ENCODE measurements around the gene ALX4. TPM values are rescaled to one million over a fixed set of nuclear protein-coding genes. Genes with fewer than 3 reads are reported as not detected.

The ALX4 gene
- polyA plus RNA-seq, 3 donors = not detected

GRCh38 chr11:44280257-44280656 lies 29.7 kb downstream of the ALX4 start:
- H3K4me1 ChIP-seq (ENCODE audit: control insufficient read depth in 1 of 2, insufficient read depth in 2 of 2, low read length in 2 of 2) = no peaks in the 10 kb centered on the region
- H2AFZ ChIP-seq (ENCODE audit: insufficient read depth, low read depth, low read length, poor library complexity, severe bottlenecking) = no peak overlapping the region
- no peaks in the 10 kb centered on the region for H3K27me3 ChIP-seq (ENCODE audit: control insufficient read depth in 2 of 2, insufficient read depth in 2 of 2, low read length in 2 of 2)
- no peaks in the 10 kb centered on the region for H3K9me3 Mint-ChIP-seq
- no peak overlapping the region for H3K4me3 ChIP-seq (replicated peaks in 1 of 3; ENCODE audit: low read depth in 2 of 3, low read length in 3 of 3)
- no peaks in the 10 kb centered on the region for H3K79me2 ChIP-seq (ENCODE audit: insufficient read depth, low read length)
- no peak overlapping the region for H3K4me3 Mint-ChIP-seq
- no peak for TF ChIP-seq CTCF (IDR thresholded peaks at IDR 0.05)
- intact Hi-C loops (cut with micrococcal nuclease) = loop anchor here in 1 of 2 donors (10.0 kb wide), 1 partner anchor 635 kb away; no protein-coding TSS in a partner anchor
- H3K36me3 ChIP-seq (replicated peaks in 1 of 2; ENCODE audit: control insufficient read depth in 1 of 2, insufficient read depth in 2 of 2, low read length in 2 of 2) = no peaks in the 10 kb centered on the region
- WGBS (ENCODE audit: insufficient coverage) = 91% methylated on average over 7 of the region's 7 CpGs
- no peak overlapping the region for H3K9ac ChIP-seq (ENCODE audit: insufficient read depth, low read length, poor library complexity, severe bottlenecking)
- no peak overlapping the region for H3K27ac Mint-ChIP-seq
- no peaks in the 10 kb centered on the region for H4K20me1 ChIP-seq (ENCODE audit: insufficient read depth, low read length)
- H3K4me1 Mint-ChIP-seq = peaks cover 2% of the 10 kb centered on the region
- H3K9me3 ChIP-seq (replicated peaks in 1 of 2; ENCODE audit: control insufficient read depth in 1 of 2, insufficient read depth in 1 of 2, low read length in 2 of 2) = no peaks in the 10 kb centered on the region
- no peak overlapping the region for H3K27ac ChIP-seq (ENCODE audit: low read depth in 1 of 2, low read length in 2 of 2)
- DNase-seq = no peak
- peaks cover 4 to 6% (median 4%) of the 10 kb centered on the region in 3 donors for H3K27me3 Mint-ChIP-seq (ENCODE audit: low read depth in 3 of 3)
- H3K4me2 ChIP-seq (replicated peaks; ENCODE audit: extremely low read depth, low read length, poor library complexity, severe bottlenecking) = no peak overlapping the region
- H3K36me3 Mint-ChIP-seq = no peaks in the 10 kb centered on the region

GRCh38 chr11:44279483-44279882 lies 30.5 kb downstream of the ALX4 start:
- H4K20me1 ChIP-seq (ENCODE audit: insufficient read depth, low read length) = no peaks in the 10 kb centered on the region
- intact Hi-C loops (cut with micrococcal nuclease) = no loop called here
- no peak overlapping the region for H3K9ac ChIP-seq (ENCODE audit: insufficient read depth, low read length, poor library complexity, severe bottlenecking)
- H3K4me2 ChIP-seq (replicated peaks; ENCODE audit: extremely low read depth, low read length, poor library complexity, severe bottlenecking) = no peak overlapping the region
- Mint-ChIP-seq H3K36me3 (no peaks in the 10 kb centered on the region), H3K9me3 (no peaks in the 10 kb centered on the region), H3K27me3 (ENCODE audit: low read depth in 3 of 3) (peaks cover 2 to 6% (median 4%) of the 10 kb centered on the region in 3 donors), H3K27ac (no peak overlapping the region), H3K4me1 (peaks cover 2% of the 10 kb centered on the region), H3K4me3 (no peak overlapping the region)
- no peak overlapping the region for H3K4me3 ChIP-seq (replicated peaks in 1 of 3; ENCODE audit: low read depth in 2 of 3, low read length in 3 of 3)
- H3K27me3 ChIP-seq (ENCODE audit: control insufficient read depth in 2 of 2, insufficient read depth in 2 of 2, low read length in 2 of 2) = no peaks in the 10 kb centered on the region
- 88% methylated on average over 3 of the region's 6 CpGs for WGBS (ENCODE audit: insufficient coverage)
- no peaks in the 10 kb centered on the region for H3K36me3 ChIP-seq (replicated peaks in 1 of 2; ENCODE audit: control insufficient read depth in 1 of 2, insufficient read depth in 2 of 2, low read length in 2 of 2)
- H3K79me2 ChIP-seq (ENCODE audit: insufficient read depth, low read length) = no peaks in the 10 kb centered on the region
- H3K27ac ChIP-seq (ENCODE audit: low read depth in 1 of 2, low read length in 2 of 2) = no peak overlapping the region
- H3K4me1 ChIP-seq (ENCODE audit: control insufficient read depth in 1 of 2, insufficient read depth in 2 of 2, low read length in 2 of 2) = no peaks in the 10 kb centered on the region
- DNase-seq = no peak
- no peak overlapping the region for H2AFZ ChIP-seq (ENCODE audit: insufficient read depth, low read depth, low read length, poor library complexity, severe bottlenecking)
- H3K9me3 ChIP-seq (replicated peaks in 1 of 2; ENCODE audit: control insufficient read depth in 1 of 2, insufficient read depth in 1 of 2, low read length in 2 of 2) = peaks cover 0 to 3% of the 10 kb centered on the region in 2 donors
- TF ChIP-seq CTCF (IDR thresholded peaks at IDR 0.05) = no peak

Data from CD14-positive monocyte (primary cell).